Stimulated activated CD4-positive, alpha-beta T cell treated with anti-CD3 and anti-CD28 coated beads, Interleukin-15, amount 100 ng/mL, for 1 hour (primary cell): Measurements from ENCODE around the gene AQP1.

Experiments
- DNase-seq, 2 donors: peaks; one replicate each; pipeline ENCODE4 v3.0.0-alpha.2; 2020; ENCODE audit warnings: low read depth in 1 of 2, low spot score in 1 of 2

AQP1 gene

DNA sequence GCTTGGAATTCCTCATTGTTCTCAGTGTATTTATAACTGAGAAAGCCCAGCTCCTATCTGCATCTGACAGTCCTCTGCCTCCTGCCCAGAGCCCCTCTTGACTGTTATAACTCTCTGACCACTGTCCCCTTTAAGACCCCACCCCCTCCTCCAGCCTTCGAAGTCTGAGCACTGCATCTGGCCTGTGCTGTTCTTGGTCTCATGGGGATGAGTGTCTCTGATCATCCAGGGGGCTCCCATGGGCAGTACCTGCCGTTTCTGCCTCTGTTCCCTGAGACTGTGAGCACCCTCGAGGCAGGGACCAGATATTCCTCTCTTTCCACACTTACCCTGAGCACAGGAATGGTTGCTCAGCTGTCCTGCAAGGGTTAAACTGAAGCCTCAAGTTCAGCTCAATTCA, 59.8 kb downstream of the AQP1 start:
- DNase-seq = no peak

GRCh38 chr7:30971840-30972563, 60.3 kb downstream of the AQP1 start:
- DNase-seq = no peak

DNA sequence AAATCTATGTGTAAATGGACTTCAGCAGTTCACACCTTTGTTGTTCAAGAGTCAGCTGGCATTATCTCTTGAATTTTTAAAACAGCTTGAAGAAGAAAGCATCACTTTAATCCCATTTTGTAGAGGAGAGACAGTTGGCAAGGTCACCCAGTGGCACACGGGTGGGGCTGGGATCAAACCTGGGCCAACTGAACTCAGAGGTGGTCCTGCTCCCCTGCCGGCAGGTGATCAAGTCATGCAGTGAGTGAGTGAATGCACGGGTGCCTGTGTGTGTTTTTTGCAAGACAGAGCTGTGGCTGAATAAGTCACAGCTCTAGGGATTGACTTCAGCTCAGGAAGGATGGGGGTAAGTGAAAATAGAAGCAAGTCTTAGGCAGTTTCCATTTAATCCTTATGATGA, 61.6 kb downstream of the AQP1 start:
- DNase-seq = no peak

DNA sequence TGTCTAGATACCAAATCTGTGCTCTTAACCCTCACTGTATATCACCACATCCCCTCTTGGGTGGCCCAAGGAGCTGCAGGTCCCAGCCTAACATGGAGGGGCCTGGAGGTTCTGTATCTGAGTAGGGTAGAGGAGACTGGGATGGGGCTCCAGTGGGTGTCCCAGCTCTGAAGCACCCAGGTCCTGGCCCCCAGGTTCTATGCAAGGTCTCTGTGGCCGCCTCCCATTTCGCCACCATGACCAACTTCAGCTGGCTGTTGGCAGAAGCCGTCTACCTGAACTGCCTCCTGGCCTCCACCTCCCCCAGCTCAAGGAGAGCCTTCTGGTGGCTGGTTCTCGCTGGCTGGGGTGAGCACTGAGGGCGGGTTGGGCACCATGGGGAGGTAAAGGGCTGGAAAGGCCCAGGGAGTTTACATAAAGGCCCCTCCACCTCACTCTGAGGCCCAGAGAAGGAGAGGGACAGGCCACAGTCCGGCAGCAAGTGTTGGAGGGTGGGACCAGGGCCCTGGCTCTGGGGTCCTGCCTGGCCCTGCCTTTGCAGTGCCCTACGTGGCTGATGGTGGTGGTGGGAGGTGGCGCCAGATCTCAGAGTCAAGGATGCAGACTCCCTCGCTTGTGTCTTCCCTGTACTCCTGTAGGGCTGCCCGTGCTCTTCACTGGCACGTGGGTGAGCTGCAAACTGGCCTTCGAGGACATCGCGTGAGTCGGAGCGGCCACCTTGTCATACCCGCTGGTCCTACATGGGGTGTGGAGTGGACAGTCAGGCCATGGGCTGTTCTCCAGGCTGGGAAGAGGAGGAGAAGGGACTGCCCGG, 62.3 kb downstream of the AQP1 start:
- DNase-seq = no peak

DNA sequence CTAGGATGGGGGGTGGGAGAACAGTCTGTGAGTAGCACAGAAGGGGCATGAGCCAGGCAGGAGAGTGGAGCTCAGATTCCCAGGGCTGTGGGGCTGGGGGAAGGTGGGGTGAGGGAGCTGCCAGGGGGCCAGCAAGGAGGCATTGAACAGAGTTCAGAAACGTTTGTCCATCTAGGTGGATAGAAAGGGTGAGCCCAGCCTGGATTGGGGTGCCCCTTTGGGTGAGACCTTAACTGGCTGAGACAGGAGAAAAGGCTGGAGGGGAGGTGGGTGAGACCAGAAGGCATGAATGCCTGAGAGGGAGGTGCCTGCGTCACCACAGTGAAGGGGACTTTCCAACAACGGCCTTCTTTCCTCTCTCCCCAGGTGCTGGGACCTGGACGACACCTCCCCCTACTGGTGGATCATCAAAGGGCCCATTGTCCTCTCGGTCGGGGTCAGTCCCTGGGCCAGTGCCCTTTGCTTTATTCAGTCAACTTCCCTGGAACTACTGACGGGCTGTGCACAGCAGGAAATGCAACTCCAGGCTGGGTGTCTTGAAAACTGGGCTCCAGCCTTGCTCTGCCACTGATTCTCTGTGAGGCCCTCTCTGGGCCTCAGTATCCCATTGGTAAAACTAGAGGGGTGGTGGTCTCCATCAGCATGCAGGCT, 63.1 kb downstream of the AQP1 start:
- DNase-seq = no peak
